Smooth muscle cell of the brain vasculature (primary cell): ENCODE results near the gene CHI3L2.
"Not testable (repeated sequence)": the region's sequence is repeated elsewhere in the genome, so short reads cannot be mapped to it uniquely, and the experiment has no call there.

ENCODE experiments used
- DNase-seq: peaks from one replicate; pipeline ENCODE4 v3.0.0-alpha.2; 2012; ENCODE audit warnings: low read depth, low spot score

CHI3L2 gene

DNA sequence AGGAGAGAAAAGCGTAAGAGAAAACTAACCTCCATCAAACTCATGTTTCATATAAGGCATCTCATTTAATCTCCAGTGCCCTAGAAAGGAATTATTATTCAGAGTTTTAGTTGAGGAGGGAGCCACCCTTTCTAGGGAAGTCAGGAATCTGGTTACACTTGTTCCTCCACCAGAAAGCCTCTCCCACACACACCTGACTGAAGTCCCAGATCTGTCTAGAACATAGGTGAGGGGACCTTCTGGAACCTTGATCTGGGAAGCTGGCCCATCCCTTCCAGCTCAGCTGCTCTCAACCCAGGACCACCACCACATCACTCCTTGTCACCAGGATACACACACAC is 25.2 kb upstream of the CHI3L2 start:
- no peak for DNase-seq

DNA sequence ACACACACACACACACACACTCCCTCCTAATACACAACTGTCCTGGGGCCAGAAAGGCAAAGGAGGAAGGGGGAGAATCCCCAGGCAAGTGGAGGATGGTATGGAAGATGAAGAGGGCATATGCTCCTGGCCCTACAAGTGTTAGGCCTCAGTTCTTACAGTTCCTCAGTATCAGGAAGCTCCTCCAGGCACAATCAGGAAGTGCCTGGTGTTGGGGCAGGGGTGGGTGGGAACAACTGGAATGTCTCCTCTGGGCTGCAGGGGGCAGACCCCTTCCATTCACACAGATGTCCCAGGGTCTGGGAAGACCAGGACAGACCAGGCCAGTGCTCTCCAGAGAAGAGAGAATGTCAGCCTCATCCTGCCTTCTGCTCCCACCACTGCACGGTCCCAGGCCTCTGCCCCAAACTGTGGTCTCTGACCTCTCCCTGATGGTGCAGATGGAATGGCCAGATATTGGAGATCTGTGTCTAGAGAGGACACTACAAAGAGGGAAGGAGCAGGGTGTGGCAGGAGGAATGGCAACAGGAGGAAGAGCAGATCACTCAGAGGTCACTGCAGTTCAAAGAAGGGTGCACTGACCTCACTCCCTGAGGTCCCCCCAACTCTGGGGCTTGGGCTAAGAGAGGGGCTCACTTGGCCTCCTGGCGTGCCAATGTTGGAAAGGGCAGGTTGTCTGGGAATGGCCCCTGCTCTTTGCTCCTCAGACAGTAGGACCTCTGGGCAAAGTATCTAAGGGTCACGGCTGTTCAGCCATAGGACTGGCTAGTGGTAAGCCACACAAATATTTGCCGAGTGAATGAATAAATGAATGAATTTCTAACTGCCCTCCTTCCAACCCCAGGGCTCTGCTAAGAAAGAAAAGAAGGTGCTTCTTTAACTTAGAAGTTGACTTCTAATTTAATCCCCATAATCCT is 24.5 kb upstream of the CHI3L2 start:
- DNase-seq = no peak

DNA sequence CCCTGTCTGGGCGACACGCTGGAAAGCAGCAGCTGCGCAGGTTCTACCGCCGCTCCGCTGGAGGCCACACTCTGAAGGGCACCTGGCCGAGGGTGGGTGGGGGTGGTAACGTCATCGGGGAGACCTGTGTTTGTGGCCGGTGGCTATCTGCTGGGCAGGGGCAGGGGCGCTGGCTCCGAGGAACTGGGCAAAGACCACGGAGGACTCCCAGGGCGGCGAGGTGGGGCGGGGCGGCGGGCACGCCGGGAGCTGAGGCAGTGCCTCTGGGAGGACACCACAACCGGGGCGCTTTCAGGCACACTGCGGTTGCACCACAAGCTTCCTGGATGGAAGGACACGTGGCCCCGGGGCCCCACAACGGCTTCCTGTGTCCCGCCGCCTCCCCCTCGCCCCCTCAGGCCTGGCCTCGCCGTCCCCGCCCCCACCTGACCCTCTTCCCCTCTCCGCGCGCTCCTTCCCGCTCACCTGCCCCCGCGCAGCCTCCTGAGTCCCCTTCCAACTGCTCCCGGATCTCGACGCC is 23.8 kb upstream of the CHI3L2 start:
- DNase-seq = no peak

DNA sequence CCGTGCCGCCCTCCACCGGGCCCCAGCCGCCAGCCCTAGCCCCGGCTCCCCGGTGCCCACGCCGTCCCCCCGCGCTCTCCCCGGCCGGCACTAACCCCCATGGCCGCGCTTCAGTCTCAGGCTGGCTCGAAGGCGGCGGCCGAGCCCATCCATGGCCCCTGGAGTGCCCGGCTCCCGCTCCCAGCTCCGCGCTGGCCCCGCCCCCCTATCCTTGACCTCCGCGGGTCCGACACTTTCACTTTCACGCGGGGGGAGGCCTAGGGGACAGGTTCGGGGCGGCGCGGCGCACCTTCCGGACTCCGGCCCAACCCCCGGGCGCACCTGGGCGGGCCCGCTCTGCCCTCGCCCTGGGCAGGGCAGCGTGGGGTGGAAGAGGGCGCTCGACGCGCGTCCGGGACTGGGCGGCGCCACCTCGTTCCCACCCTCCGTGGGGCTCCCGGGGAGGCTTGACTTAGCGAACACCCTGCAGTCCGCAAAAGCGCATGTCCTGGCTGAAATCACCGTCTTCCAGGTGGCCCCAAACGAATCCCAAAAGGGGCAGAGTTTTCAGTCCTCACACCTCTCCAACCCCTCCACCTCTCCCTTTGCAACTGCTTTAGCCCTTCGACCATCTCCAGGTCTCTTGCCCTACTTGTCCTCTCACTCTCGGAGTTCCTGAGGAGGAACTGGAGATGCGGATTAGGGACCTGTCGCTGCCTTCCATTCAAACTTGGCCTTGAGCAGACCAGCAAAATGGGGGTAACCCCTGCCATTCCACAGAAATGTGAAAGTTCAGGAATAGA is 23.1 kb upstream of the CHI3L2 start:
- DNase-seq = no peak

DNA sequence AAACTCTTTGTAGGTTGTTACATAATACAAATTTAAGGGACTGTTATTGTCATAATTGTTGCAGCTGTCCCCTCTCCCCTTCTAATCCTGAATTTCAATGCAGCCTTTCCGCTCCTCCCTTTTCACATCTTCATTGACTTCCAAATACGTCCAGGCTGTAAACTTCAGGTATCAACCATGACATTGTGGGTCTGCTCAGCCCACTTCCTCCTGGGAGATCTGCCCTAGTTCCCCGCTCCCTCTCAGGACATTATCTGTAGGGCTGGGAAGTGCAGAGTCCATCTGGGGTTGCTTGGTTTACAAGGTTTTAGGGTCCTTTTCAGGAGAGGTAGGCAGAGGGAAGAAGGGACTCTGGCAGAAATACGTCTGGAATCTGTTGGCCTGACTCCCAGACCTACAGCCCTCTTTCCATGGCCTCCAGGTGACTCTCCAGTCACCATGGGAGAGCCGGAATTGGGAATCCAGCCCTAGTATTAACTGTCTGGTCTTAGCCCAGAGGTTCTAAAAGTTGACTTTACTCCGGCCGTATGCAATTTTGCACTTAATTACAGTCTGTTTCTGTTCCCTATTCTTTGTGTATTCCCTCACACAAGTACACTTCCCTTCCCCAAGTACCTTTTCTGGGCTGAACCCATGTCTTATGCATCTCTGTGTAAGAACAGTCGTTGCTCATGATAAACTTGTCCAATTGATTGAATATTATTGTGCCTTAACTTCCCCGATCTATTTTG is 22.4 kb upstream of the CHI3L2 start:
- DNase-seq = no peak

DNA sequence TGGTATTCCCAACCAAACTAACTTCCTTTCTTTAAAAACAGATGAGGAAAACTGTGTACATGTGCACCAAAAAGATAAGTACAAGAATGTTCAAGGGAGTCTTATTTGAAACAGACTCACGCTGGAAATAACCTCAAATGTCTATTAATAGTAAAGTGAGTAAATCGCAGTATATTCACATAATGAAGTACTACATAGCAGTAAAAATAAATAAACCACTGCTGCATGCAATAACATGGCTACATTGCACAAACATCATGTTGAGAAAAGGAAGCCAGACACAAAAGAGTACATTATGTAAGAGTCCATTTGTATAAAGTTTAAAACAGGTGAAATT is 21.8 kb upstream of the CHI3L2 start:
- DNase-seq = no peak

DNA sequence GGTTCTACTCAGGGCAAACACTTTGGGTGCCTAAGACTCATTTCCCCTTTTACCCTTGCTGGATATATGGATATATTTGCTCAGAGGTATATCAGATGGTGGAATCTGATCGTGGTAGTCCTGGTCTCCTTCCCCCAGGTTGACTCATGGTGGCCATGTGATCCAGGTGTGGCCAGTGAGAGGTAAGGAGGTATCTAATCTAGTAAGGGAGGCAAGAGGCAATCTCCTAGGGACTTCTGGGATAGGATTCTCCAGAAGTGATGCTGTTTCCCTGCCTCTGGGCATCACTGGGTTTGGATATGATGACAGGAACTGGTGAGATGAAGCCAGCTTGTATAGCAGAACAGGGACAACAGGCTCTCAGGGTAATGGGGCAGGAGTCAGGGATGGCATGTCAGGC is 18.6 kb upstream of the CHI3L2 start:
- no peak for DNase-seq

DNA sequence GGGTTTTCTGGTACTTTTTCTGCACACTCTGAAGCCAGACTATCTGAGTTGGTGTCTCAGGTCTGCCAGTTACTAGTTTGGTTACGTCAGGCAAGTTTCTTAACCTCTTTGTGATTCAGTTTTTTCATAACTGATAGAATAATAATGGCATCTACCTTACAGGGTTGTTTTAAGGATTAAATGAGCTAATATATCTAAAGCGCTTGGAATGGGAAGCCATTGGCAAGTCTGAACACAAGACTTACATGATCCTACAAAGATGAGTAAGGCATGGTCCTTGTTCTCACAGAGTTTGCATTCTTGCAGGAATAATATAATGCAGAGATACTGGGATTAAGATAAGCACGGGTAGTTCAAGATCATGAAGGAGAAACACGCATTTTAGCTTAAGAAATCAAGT is 17.9 kb upstream of the CHI3L2 start:
- no peak for DNase-seq

DNA sequence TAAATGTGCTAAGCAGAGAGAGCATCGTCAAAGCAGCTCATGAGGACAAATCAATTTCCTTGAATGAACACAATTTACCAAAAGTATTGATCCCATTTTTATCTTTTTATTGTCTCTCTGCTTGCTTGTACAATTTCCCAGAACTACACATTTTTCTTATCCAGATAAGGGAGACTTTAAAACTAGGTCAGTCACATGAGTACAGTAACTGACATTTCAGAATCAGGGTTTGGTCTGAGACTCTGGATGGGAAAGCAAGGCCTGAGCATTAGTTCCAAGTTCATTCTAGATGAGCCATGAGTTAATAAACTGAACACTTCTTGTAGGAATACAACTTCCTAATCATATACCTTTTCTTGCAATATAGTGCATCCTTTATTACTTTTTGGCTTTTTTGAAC is 15.6 kb upstream of the CHI3L2 start:
- DNase-seq = no peak

DNA sequence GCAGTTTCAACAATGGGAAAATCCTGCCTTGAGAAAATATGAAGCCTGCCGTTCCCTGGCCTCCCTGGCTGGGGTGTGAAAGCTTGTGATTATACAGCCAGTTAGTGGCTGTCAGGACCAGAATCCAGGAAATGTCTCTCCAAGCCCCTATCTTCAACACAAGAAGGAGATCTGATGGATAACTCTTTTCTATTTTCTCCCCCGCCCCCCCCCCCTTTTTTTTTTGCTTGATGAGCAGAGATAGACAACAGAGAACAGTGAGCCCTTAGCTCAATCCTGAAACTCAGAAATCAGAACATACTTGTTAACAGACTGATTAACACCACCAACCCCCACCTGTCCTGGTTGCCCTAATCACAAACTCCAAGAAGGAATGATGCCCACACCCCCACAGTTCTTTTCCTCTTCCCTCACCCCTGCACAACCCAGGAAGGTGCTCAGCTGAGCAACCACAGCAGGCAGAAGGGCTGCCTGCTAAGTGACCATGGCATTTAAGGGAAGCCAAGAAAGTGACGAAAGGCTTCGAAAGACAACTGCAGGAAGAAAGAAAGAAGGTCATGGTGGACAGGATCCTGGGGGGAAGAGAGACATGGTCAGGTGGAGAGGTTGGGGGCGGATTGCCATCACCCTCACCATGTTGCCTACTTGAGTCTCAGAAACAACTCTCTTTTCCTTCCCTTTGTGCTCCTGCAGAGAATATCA is 14.7 kb upstream of the CHI3L2 start:
- no peak for DNase-seq

DNA sequence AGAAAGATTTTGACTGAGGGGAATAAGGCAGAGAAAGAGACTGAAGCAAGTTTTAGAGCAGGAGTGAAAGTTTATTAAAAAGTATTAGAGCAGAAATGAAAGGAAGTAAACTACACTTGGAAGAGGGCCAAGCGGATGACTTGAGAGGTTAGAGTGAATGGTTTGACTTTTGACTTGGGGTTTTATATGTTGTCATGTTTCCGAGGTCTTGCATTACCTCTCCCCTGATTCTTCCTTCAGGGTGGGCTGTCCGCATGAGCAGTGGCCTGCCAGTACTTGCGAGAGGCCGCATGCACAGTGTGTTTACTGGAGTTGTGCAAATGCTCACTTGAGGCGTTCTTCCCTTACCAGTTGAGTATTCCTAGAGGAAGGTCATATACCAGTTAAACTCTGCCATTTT is 14.1 kb upstream of the CHI3L2 start:
- no peak for DNase-seq

DNA sequence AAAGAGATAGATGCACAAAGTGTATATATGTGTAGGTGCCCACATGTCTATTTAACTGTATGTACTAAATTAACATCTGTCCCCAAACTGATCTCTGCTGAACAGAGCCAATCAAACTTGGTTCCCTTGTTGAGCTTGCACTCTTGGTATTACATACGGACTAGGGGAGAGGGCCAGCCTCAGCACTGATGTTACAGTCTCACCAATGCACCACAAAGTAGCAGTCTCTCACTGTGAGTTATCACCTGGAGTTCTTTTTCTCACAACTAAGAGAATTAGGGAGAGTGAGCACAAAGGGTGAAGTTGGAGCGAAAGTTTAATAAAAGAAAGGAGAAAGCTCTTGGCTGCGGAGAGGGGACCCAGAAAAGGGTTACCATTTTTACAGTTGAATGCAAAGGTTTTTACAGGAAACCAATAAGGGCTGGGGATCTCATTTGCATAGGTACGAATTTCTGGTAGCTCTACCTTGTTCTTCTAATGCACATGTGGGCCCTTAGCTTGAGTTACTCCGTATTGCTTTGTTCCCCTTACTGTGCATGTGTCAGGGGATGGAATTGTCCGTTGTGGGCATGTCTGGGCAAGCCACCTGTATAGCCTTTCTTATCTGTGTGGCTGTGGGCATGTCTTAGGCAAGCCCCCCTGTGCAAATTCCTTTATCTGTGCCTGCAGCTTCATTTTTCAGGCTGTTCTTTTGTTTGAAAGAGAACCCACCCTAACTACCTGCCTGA is 13.3 kb upstream of the CHI3L2 start:
- no peak for DNase-seq

DNA sequence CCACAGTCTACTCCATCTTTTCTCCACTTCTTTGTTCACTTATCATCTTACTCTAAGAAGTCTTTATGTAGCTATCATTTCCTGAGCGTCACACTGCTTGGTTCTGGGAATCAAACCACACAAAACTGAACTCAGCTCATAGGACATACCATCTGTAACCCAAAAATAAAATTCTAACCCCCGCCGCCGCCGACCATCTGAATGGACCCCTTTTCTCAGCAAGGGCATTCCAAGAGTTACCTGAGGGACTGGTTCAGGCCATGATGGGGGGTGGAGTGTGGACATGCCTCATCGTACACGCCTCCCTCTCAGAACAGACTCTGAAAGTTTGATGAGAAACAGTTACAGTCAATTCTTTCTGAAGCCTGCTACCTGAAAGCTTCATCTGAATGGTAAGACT is 12.6 kb upstream of the CHI3L2 start:
- no peak for DNase-seq

DNA sequence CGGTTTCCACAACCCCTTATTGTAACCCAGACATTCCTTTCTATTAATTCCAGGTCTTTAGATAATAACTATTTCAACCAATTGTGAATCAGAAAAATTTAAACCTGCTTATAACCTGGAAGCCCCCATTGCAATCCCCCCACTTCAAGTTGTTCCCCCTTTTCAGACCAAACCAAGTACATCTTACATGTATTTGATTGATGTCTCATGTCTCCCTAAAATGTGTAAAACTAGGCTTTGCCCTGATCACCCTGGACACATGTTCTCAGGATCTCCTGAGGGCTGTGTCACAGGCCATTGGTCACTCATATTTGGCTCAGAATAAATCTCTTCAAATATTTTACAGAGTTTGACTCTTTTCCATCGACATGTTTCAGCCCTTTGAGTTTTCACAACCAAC is 12.2 kb upstream of the CHI3L2 start:
- DNase-seq = not testable (repeated sequence)

DNA sequence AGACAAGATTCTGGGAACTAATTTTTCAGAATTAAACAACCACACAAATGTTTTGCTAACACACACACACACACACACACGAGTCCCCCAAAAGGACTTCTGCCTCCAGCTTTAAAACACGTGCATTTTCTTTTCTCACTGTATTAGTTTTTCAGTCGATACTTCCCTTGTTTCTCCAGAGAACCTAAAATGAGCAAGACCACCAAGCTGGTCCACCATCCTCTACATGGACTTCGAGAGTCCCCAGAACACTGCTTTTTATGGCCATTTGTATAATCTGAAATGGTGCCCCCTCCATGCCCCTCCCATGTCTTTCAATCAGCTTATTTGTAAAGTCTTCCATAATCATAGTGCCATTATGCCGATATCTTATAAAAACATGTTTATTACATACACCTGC is 10.8 kb upstream of the CHI3L2 start:
- DNase-seq = no peak

DNA sequence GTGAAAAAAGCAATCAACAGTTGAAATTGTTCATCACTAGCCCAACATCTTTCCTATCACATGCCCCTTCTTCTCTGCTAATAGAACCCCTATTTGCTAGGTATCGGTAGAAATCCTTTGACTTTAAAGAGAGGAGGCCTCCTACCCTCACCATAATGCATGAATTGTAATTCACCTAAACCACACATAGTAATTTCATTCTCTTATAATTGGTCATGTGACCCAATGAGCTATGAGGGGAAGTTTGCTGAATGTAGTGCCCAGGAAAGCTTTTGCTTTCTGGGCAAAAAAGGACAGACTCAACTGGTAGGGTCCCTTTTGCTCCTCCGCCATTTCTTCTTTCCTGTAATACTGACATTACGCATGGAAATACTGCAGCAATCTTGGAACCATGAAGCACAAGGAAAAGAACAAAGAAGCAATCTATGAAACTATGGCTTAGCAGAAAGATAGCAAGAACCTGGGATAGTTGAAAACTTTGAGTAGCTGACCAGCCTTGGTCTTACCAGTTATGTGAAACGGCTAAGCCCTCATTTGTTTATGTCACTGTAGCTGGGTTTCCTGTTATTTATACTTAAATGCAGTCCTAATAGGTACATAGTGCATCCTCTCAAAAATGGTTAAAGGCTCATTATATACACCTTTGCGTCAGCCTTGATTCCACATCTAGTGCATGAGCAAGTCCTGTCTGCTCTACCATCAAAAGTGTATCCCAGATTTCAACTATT is 10.2 kb upstream of the CHI3L2 start:
- no peak for DNase-seq

DNA sequence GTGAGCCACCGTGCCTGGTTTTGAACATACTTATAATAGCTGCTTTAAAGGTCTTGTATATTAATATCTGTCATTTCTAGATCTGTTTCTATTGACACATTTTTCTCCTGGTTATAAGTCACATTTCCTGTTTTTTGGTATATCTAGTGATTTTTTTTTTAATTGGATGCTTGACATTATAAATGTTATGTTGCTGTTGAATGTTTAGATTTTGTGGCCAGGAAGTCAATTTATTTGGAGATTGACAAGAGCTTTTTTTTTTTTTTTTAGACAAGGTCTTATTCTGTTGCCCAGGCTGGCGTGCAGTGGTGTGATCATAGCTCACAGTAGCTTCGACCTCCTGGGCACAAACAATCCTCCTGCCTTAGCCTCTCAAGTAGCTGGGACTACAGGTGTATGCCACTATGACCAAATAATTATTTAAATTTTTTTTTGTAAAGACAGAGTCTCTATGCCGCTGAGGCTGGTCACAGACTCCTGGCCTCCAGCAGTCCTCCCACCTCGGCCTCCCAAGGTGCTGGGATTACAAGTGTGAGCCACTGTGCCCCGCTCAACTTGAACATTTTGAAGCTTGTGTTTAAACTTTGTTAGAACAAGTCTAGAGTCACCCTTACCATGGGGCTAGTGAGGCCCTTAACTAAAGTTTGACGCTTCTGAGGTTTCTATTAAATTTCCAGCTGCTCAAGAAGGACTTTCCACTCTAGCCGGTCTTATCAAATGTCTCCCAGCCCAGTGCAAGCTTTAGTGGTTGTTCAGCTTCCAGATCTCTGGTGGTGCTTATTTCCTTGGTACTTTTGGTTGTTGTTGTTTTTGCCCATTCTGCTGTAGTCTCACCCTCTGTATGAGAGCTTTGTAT is 8.6 kb upstream of the CHI3L2 start:
- no peak for DNase-seq

DNA sequence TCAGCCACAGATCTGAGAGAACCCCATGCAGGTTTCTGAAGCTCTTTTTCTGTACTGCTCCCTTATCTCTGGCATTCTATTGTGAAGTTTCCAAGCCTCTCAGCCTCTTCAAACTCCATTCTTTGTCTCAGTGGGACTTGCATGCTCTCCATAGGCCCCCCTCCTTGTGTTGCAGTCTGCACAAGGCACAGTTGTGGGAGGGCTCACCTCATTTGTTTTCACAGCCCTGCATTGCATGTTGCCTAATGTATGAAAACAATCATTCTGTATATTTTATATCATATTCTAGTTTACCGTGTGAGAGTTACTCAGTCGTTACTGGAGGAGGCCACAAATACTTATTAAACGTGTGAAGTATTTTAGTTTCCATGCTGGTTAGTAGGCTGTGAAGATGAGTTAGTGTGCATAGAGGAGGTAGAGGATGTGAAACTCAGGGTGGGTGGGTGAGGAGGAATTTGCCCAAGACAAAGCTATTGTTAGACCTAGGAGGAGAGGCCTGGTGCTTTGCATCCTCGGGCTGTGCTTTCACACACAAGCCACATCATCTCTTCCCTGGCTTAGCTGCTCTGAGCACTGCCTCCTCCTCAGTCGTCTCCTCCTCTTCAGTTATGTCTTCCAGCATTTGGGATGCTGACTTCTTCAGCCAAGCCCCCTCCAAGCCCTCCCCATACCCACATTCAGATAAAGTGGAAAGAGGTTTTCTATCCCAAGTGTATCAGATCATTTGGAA is 7.8 kb upstream of the CHI3L2 start:
- no peak for DNase-seq
